Liver (tissue), 3 donors: ENCODE measurements around the gene SLC5A12.

Source experiments
- ATF3 ChIP-seq: IDR thresholded peaks from 2 replicates; pipeline ENCODE4 v1.6.1; 2016; ENCODE audit warnings: antibody characterized with exemption
- CTCF ChIP-seq: fragments of 150-350 bp; IDR thresholded peaks from 2 replicates; pipeline ENCODE4 v1.5.1; 2017; ENCODE audit warnings: improper control_type of control experiment, low read depth, low read length; ENCODE audit not compliant: missing input control
- MAX ChIP-seq: IDR thresholded peaks from 2 replicates; pipeline ENCODE4 v1.6.1; 2016; ENCODE audit warnings: antibody characterized with exemption
- RAD21 ChIP-seq, 2 donors: IDR thresholded peaks; 2 replicates each; pipeline ENCODE4 v1.6.1; 2016; ENCODE audit warnings: antibody characterized with exemption in 2 of 2, mild to moderate bottlenecking in 2 of 2
- REST ChIP-seq: IDR thresholded peaks from 2 replicates; pipeline ENCODE4 v1.6.1; 2016; ENCODE audit warnings: antibody characterized with exemption, mild to moderate bottlenecking
- SP1 ChIP-seq: IDR thresholded peaks from 2 replicates; pipeline ENCODE4 v1.6.1; 2018; ENCODE audit warnings: antibody characterized with exemption, mild to moderate bottlenecking
- donor health status: healthy.
- donor health status: healthy.

GRCh38 chr11:26688701-26689100 lies 33.2 kb downstream of the SLC5A12 start:
- TF ChIP-seq MAX: no peak
- TF ChIP-seq CTCF: no peak
- TF ChIP-seq SP1: no peak
- no peak for TF ChIP-seq RAD21 (IDR thresholded peaks at IDR 0.05)
- no peak for TF ChIP-seq ATF3
- no peak for TF ChIP-seq REST
